CD4-positive, alpha-beta memory T cell (primary cell): ENCODE measurements around the gene HSPB2. TPM values are rescaled to one million over a fixed set of nuclear protein-coding genes. Genes with fewer than 3 reads are reported as not detected.
A peak's percentile ranks its signal among the peaks of the same experiment; 100 is the strongest.

Experiments
- CTCF ChIA-PET: fragments of 350-600 bp; sonication (Branson Sonifier 250); formaldehyde crosslinking; loops from one replicate; lab custom pipeline; 2021; ENCODE audit warnings: inconsistent platforms; ENCODE audit not compliant: partially characterized antibody; lab: Charles Lee
- POLR2A ChIA-PET: fragments of 350-600 bp; sonication (Branson Sonifier 250); formaldehyde crosslinking; loops from one replicate; lab custom pipeline; 2021; ENCODE audit not compliant: partially characterized antibody; lab: Charles Lee
- DNase-seq, 5 donors: peaks; one replicate each; pipeline versions ENCODE4 v3.0.0 to v3.0.0-alpha.2; 2020 to 2022; ENCODE audit warnings: mixed read lengths in 1 of 5
- H3K27ac ChIP-seq: one replicate; pipeline ENCODE4 v1.7.0; 2013; ENCODE audit warnings: low read depth, low read length
- H3K27me3 ChIP-seq: 2 replicates; pipeline ENCODE4 v1.7.0; 2013; ENCODE audit warnings: mild to moderate bottlenecking, low read length, moderate library complexity; ENCODE audit not compliant: insufficient read depth
- H3K36me3 ChIP-seq: 2 replicates; pipeline ENCODE4 v1.7.0; 2013; ENCODE audit warnings: mild to moderate bottlenecking, low read length, moderate library complexity; ENCODE audit not compliant: insufficient read depth
- H3K4me1 ChIP-seq: 2 replicates; pipeline ENCODE4 v1.7.0; 2013; ENCODE audit warnings: mild to moderate bottlenecking, low read length, moderate library complexity; ENCODE audit not compliant: insufficient read depth
- H3K4me3 ChIP-seq, 2 donors: one replicate each; pipeline ENCODE4 v1.7.0; 2013; ENCODE audit warnings: low read length in 2 of 2, mild to moderate bottlenecking in 1 of 2
- H3K9me3 ChIP-seq, 2 donors: one replicate each; pipeline ENCODE4 v1.7.0; 2013; ENCODE audit warnings: low read length in 2 of 2, control low read depth in 1 of 2; ENCODE audit not compliant: control insufficient read depth in 1 of 2
- H3K27ac Mint-ChIP-seq, 7 donors: one replicate each; pipeline ENCODE4 v1.8.0; 2020 to 2021; ENCODE audit warnings: mixed read lengths in 7 of 7, mild to moderate bottlenecking in 6 of 7, inconsistent platforms in 3 of 7, moderate library complexity in 3 of 7
- H3K27me3 Mint-ChIP-seq, 2 donors: one replicate each; pipeline ENCODE4 v1.8.0; 2020 to 2021; ENCODE audit warnings: mixed read lengths in 2 of 2
- H3K36me3 Mint-ChIP-seq, 2 donors: one replicate each; pipeline ENCODE4 v1.8.0; 2020 to 2021; ENCODE audit warnings: mixed read lengths in 2 of 2, inconsistent platforms in 1 of 2, mild to moderate bottlenecking in 1 of 2
- H3K4me1 Mint-ChIP-seq, 4 donors: one replicate each; pipeline ENCODE4 v1.8.0; 2020 to 2021; ENCODE audit warnings: mixed read lengths in 4 of 4, mild to moderate bottlenecking in 1 of 4
- H3K4me3 Mint-ChIP-seq, 8 donors: one replicate each; pipeline ENCODE4 v1.8.0; 2020 to 2021; ENCODE audit warnings: mixed read lengths in 8 of 8, mild to moderate bottlenecking in 7 of 8, moderate library complexity in 6 of 8, inconsistent platforms in 3 of 8
- H3K9me3 Mint-ChIP-seq, 8 donors: one replicate each; pipeline ENCODE4 v1.8.0; 2020 to 2021; ENCODE audit warnings: mixed read lengths in 8 of 8, mild to moderate bottlenecking in 5 of 8, inconsistent platforms in 3 of 8, moderate library complexity in 1 of 8
- intact Hi-C: fragments of 100-400 bp; cut with micrococcal nuclease; formaldehyde crosslinking; loops from one replicate; pipeline ENCODE4 v1.15.1; 2023
- polyA plus RNA-seq, 2 donors: library from polyadenylated mRNA; unstranded; fragments of 300-500 nt; fragmentation: Illumina TruSeq; gene quantifications; one replicate each; pipeline ENCODE4 v1.2.3, GENCODE V29; 2021
- total RNA-seq, 2 experiments: library from RNA; stranded (reverse); gene quantifications; one replicate each; pipeline ENCODE4 v1.2.3, GENCODE V29; 2021

HSPB2 gene
- total and polyA plus RNA-seq, 4 experiments from 2014 or later = not detected

DNA sequence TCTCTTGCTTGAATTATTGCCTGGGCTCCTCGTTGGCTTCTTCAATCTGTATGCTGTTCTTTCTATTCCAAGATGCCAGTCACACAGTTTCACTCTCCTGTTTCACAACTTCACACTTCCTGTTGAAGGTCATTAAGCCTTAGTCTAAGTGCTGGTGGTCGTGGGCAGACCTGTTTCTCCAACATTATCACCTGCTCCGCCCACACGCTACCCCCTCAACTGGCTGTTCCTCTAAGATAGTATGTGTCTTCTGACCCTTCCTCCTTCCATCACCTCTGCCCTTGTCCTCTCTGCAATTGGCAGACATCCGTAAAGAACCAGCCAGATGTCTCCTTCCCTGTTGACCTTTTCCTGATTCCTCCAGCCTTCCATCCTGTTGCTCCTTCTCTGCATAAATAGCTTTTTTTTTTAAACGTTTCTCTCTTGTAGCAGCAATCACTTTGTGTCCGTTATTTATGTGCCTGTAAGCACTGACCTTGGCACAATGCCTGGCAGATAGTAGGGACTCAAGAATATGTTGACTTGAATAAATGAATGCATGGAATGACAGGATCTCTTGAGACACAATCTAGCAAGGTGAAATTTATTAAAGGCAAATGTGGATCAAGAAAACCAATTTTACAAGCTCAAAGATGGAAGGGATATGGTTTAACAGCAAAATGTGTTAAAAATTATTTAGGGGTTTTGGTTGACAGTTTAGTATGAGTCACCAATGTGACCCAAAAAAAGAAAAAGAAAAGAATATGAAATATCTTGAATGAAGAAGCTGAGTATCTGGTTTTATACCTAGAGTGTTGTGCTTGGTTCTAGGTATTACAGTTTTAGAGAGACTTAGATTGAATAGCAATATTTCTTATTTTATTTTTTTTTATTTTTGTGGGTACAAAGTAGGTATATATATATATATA, 37.2 kb downstream of the HSPB2 start:
- Histone ChIP-seq H3K36me3 (no peaks in the 10 kb centered on the region), H3K4me1 (no peaks in the 10 kb centered on the region), H3K9me3 (no peaks in the 10 kb centered on the region), H3K27ac (no peak overlapping the region), H3K27me3 (no peaks in the 10 kb centered on the region), H3K4me3 (no peak overlapping the region)
- H3K4me3 Mint-ChIP-seq = no peak overlapping the region
- peak overlapping the region in 1 of 7 donors; percentile 9 for H3K27ac Mint-ChIP-seq
- H3K9me3 Mint-ChIP-seq = no peaks in the 10 kb centered on the region
- CTCF ChIA-PET = interaction anchor here (0.8 kb wide), 1 partner anchor 18 kb away, joined by 3 read pairs; no protein-coding TSS in a partner anchor
- H3K36me3 Mint-ChIP-seq = no peaks in the 10 kb centered on the region
- POLR2A ChIA-PET = no interaction called here
- no peak for DNase-seq
- H3K27me3 Mint-ChIP-seq = peaks cover 0 to 3% of the 10 kb centered on the region in 2 donors
- intact Hi-C loops = no loop called here
- H3K4me1 Mint-ChIP-seq = no peaks in the 10 kb centered on the region

DNA sequence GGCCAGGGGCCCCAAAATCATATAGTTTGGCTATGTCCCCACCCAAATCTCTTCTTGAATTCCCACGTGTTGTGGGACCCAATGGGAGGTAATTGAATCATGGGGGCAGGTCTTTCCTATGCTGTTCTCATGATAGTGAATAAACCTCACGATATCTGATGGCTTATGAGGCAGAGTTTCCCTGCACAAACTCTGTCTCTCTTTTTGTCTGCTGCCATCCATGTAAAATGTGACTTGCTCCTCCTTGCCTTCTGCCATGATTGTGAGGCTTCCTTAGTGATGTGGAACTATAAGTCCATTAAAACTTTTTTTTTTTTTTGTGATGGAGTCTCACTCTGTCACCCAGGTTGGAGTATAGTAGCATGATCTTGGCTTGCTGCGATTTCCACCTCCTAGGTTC, 39.0 kb downstream of the HSPB2 start:
- H3K4me3 Mint-ChIP-seq = no peak overlapping the region
- H3K9me3 ChIP-seq = no peaks in the 10 kb centered on the region
- no peaks in the 10 kb centered on the region for H3K4me1 ChIP-seq
- H3K4me3 ChIP-seq = no peak overlapping the region
- H3K27ac Mint-ChIP-seq = no peak overlapping the region
- H3K27ac ChIP-seq = no peak overlapping the region
- CTCF ChIA-PET = no interaction called here
- no peaks in the 10 kb centered on the region for H3K36me3 ChIP-seq
- no peaks in the 10 kb centered on the region for H3K4me1 Mint-ChIP-seq
- no peaks in the 10 kb centered on the region for H3K9me3 Mint-ChIP-seq
- H3K36me3 Mint-ChIP-seq = no peaks in the 10 kb centered on the region
- POLR2A ChIA-PET = no interaction called here
- peaks cover 0 to 3% of the 10 kb centered on the region in 2 donors for H3K27me3 Mint-ChIP-seq
- no peaks in the 10 kb centered on the region for H3K27me3 ChIP-seq
- DNase-seq = no peak
- intact Hi-C loops = no loop called here

DNA sequence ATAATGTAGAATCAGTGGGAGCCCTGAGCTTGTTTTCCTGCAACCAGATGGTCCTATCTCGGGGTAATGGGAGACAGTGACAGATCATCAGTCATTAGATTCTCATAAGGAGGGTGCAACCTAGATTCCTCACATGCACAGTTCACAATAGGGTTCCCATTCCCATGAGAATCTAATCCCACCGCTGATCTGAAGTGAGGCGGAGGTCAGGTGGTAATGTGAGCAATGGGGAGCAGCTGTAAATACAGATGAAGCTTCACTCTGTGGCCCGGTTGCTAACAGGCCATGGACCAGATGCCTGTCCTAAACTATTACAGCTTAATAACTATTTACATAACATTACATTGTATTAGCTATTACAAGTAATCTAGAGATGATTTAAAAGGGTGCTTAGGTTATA, 41.6 kb downstream of the HSPB2 start:
- peaks cover 0 to 3% of the 10 kb centered on the region in 2 donors for H3K27me3 Mint-ChIP-seq
- H3K9me3 Mint-ChIP-seq = no peaks in the 10 kb centered on the region
- intact Hi-C loops = no loop called here

DNA sequence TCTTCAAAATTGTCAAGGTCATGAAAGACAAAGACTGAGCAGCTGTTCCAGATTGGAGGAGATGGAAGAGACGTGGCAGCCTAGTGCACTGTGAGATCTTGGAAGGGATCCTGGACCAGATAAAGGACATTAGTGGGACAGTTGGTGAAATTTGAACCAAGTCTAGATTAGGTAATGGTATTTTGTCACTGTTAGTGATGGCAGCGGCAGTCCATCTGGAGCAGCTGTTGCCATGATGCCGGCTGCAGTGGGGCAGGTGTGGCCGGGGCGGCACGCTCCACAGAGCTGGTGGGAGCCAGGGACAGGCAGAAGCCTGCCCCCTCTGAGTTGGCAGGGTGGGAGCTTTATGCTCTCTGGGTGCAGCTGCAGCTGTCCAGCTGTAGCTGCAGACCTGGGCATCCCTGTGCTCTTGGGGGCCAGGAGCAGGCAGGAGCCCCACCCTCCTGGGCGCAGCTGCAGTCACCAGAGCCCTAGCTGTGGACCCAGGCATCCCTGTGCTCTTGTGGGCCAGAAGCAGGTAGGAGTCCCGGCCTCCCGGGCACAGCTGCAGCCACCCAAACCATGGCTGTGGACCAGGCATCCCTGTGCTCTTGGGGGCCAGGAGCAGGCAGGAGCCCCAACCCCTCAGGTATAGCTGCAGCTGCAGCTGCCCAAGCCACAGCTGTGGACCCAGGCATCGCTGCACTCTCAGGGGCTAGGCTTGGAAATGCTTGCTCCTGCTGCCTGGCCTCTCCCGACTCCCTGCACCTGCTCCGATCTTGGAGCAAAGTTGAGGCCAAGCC, 45.3 kb downstream of the HSPB2 start:
- H3K27ac ChIP-seq = no peak overlapping the region
- ChIA-PET POLR2A (no interaction called here), CTCF (interaction anchor here (0.6 kb wide), 1 partner anchor 28 kb away, joined by 3 read pairs; no protein-coding TSS in a partner anchor)
- Mint-ChIP-seq H3K9me3 (no peaks in the 10 kb centered on the region), H3K36me3 (no peaks in the 10 kb centered on the region), H3K4me1 (no peaks in the 10 kb centered on the region), H3K4me3 (no peak overlapping the region), H3K27ac (no peak overlapping the region), H3K27me3 (no peaks in the 10 kb centered on the region)
- no peaks in the 10 kb centered on the region for H3K9me3 ChIP-seq
- H3K4me1 ChIP-seq = no peaks in the 10 kb centered on the region
- H3K36me3 ChIP-seq = no peaks in the 10 kb centered on the region
- no peaks in the 10 kb centered on the region for H3K27me3 ChIP-seq
- H3K4me3 ChIP-seq = no peak overlapping the region
- no peak for DNase-seq
- intact Hi-C loops = no loop called here

More for the DNA sequence above, 41.6 kb downstream of the HSPB2 start:
- no peaks in the 10 kb centered on the region for H3K36me3 Mint-ChIP-seq
- POLR2A ChIA-PET = no interaction called here
- H3K27ac Mint-ChIP-seq = no peak overlapping the region
- no peaks in the 10 kb centered on the region for H3K4me1 ChIP-seq
- no peak for DNase-seq
- H3K4me3 ChIP-seq = no peak overlapping the region
- H3K4me1 Mint-ChIP-seq = no peaks in the 10 kb centered on the region
- CTCF ChIA-PET = interaction anchor here (0.6 to 2.3 kb wide), 2 partner anchors 22 to 28 kb away, joined by 3 to 8 read pairs; no protein-coding TSS in a partner anchor
- no peaks in the 10 kb centered on the region for H3K9me3 ChIP-seq
- H3K27me3 ChIP-seq = no peaks in the 10 kb centered on the region
- H3K27ac ChIP-seq = no peak overlapping the region
- no peak overlapping the region for H3K4me3 Mint-ChIP-seq
- H3K36me3 ChIP-seq = no peaks in the 10 kb centered on the region

DNA sequence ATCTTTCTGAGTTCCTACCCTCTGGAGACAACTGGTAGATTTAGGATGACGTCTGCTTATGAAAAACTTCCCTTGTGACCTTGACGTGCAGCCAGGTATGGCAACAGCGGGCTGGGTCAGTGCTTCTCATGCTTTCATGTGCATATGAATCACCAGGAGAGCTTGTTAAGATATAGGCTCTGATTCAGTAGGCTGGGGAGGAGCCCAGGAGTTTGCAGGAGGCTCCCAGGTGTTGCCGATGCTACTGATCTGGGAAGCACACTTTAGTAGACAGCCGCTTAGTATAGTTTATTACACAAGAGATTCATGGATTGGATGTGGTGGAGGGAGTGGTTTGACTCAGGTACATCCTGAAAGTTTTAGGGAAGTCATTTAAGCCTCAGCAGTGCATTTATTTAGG, 48.4 kb downstream of the HSPB2 start:
- no peaks in the 10 kb centered on the region for H3K9me3 Mint-ChIP-seq
- H3K4me3 ChIP-seq = no peak overlapping the region
- intact Hi-C loops = no loop called here
- H3K27me3 ChIP-seq = no peaks in the 10 kb centered on the region
- no peak overlapping the region for H3K27ac ChIP-seq
- no peaks in the 10 kb centered on the region for H3K4me1 ChIP-seq
- no peaks in the 10 kb centered on the region for H3K9me3 ChIP-seq
- no peaks in the 10 kb centered on the region for H3K36me3 ChIP-seq
- H3K4me3 Mint-ChIP-seq = no peak overlapping the region
- ChIA-PET CTCF (interaction anchor here (1.6 kb wide), 1 partner anchor 21 kb away, joined by 3 read pairs; no protein-coding TSS in a partner anchor), POLR2A (no interaction called here)
- H3K27ac Mint-ChIP-seq = peak overlapping the region in 1 of 7 donors; percentile 4
- H3K36me3 Mint-ChIP-seq = no peaks in the 10 kb centered on the region
- no peak for DNase-seq
- H3K4me1 Mint-ChIP-seq = no peaks in the 10 kb centered on the region
- H3K27me3 Mint-ChIP-seq = no peaks in the 10 kb centered on the region

DNA sequence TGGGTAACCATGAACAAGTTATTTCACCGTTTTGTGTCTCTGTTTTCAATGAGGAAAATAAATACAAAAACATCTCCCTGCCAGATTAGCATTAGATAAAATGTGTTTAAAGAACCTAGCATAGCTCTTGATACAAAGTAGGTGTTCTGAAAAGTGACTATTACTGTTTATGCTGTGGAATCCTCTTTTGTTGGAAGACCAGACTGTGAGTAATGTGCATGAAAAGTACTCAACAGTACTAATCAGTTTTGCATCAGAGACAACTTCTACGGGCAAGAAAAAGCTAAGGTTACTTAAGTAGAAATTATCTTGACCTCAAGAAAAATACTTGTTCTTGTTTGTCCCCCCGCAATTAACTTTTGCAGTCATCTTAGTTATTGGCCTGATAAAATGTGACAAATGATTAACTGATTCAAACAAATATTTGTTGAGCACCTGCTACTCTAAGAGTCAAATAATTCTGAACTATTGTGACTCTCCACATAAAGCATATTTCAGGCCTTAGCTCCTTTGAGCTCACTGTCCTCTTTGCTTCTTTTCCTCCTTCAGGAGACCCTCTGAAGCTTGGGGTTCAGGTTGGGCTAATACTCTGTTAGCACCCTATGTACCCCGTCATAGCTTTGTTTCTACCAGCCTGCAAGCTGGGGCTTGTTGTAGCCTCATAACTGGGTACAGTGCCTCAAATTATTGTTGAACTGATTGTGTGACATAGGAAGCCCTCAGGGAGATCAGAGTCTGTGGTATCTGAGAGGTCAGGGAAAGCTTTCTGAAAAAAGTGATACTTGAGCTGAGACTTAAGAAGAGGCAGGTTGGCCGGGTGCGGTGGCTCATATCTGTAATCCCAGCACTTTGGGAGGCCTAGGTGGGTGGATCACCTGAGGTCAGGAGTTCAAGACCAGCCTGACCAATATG, 49.1 kb downstream of the HSPB2 start:
- CTCF ChIA-PET = interaction anchor here (1.6 kb wide), 1 partner anchor 20 kb away, joined by 3 read pairs; no protein-coding TSS in a partner anchor
- H3K9me3 Mint-ChIP-seq = no peaks in the 10 kb centered on the region
- H3K36me3 Mint-ChIP-seq = no peaks in the 10 kb centered on the region
- Histone ChIP-seq H3K4me3 (no peak overlapping the region), H3K27ac (no peak overlapping the region), H3K36me3 (no peaks in the 10 kb centered on the region), H3K4me1 (no peaks in the 10 kb centered on the region), H3K9me3 (no peaks in the 10 kb centered on the region), H3K27me3 (no peaks in the 10 kb centered on the region)
- no peak for DNase-seq
- no peaks in the 10 kb centered on the region for H3K27me3 Mint-ChIP-seq
- H3K27ac Mint-ChIP-seq = no peak overlapping the region
- H3K4me3 Mint-ChIP-seq = no peak overlapping the region
- POLR2A ChIA-PET = interaction anchor here (0.6 kb wide), 1 partner anchor 35 kb away, joined by 3 read pairs; no protein-coding TSS in a partner anchor
- no peaks in the 10 kb centered on the region for H3K4me1 Mint-ChIP-seq
- intact Hi-C loops = no loop called here
